Measurements from ENCODE around the gene MAGEA8.

Gene MAGEA8

DNA sequence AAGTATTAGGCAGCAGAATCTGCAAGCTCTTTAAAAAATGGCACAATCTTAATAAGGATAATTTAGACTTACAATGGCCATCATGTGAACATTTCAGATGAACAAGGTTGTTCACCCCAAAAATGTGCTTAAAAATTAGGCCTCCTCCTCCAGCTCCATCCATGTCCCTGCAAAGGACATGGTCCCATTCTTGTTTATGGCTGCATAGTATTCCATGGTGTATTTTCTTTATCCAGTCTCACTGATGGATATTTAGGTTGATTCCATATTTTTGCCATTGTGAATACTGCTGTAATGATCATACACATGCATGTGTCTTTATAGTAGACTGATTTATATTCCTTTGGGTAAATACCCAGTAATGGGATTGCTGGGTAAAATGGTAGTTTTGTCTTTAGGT lies 29.1 kb upstream of the MAGEA8 start:
- Histone ChIP-seq H3K27me3 (ENCODE audit: control insufficient read depth in 2 of 2, insufficient read depth in 2 of 2, low read length in 2 of 2) (no peaks in the 10 kb centered on the region), H3K9ac (ENCODE audit: low read depth in 1 of 2, low read length in 2 of 2) (no peak overlapping the region), H3K36me3 (ENCODE audit: control insufficient read depth in 2 of 2, insufficient read depth in 2 of 2, low read length in 2 of 2) (no peaks in the 10 kb centered on the region), H3K4me1 (ENCODE audit: control insufficient read depth in 2 of 2, insufficient read depth in 2 of 2, low read length in 2 of 2) (no peaks in the 10 kb centered on the region), H3K9me3 (ENCODE audit: control insufficient read depth in 2 of 2, low read length in 2 of 2) (no peaks in the 10 kb centered on the region), H3K4me3 (ENCODE audit: low read length in 2 of 2) (no peak overlapping the region), H3K27ac (ENCODE audit: low read depth in 2 of 2, low read length in 2 of 2) (no peak overlapping the region)

DNA sequence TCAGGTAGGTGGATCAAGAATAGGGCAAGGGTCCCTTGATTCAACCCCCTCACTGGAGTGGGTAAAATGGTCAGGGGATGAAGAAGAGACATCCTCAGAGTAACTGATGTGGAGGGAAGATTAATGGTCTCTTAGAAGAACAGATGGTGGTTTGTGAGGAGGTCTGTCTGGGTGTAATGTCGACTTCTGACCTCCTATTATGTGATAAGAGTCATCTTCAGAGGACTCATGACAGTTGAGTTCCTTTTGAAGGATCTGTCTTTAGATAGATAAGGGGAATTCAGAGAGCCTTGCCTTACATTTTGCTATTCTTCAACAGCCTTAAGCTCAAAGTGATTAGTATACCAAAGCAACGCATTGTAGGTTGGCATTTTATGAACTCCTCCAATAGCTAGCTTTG lies 27.1 kb upstream of the MAGEA8 start:
- H3K4me1 ChIP-seq (ENCODE audit: control insufficient read depth in 2 of 2, insufficient read depth in 2 of 2, low read length in 2 of 2): no peaks in the 10 kb centered on the region
- H3K9me3 ChIP-seq (ENCODE audit: control insufficient read depth in 2 of 2, low read length in 2 of 2): no peaks in the 10 kb centered on the region
- no peak overlapping the region for H3K27ac ChIP-seq (ENCODE audit: low read depth in 2 of 2, low read length in 2 of 2)
- H3K27me3 ChIP-seq (ENCODE audit: control insufficient read depth in 2 of 2, insufficient read depth in 2 of 2, low read length in 2 of 2): no peaks in the 10 kb centered on the region
- H3K9ac ChIP-seq (ENCODE audit: low read depth in 1 of 2, low read length in 2 of 2): no peak overlapping the region
- H3K36me3 ChIP-seq (ENCODE audit: control insufficient read depth in 2 of 2, insufficient read depth in 2 of 2, low read length in 2 of 2): no peaks in the 10 kb centered on the region
- no peak overlapping the region for H3K4me3 ChIP-seq (ENCODE audit: low read length in 2 of 2)

DNA sequence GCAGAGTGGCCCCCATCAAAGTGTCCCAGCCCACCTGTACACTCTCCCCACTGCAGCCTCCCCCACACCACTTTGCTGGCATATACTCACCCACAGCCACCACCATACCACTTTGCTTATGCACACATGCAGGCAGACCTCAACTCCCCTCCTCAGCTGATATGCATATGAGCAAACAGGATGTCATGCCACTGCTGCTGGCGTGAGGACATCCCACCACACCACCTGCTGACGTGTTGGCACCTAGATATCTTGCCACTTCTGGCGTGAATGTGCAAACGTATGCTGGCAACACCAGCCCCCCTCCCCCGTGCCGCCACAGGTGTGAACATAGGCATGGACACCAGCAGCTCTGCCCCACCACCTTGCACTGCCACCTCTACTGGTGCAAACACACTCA lies 22.4 kb upstream of the MAGEA8 start:
- H3K36me3 ChIP-seq (ENCODE audit: control insufficient read depth in 2 of 2, insufficient read depth in 2 of 2, low read length in 2 of 2): no peaks in the 10 kb centered on the region

DNA sequence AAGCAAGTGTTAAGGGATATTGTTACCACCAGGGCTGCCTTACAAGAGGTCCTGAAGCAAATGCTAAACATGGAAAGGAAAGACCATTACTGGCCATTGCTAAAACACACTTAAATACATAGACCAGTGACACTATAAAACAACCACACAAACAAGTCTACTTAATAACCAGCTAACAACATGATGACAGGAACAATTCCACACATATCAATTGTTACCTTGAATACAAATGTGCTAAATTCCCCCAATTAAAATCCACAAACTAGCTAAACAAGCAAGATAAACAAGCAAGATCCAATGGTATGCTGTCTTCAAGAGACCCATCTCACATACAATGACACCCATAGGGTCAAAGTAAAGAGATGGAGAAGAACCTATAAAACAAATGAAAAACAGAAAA lies 20.5 kb upstream of the MAGEA8 start:
- no peaks in the 10 kb centered on the region for H3K27me3 ChIP-seq (ENCODE audit: control insufficient read depth in 2 of 2, insufficient read depth in 2 of 2, low read length in 2 of 2)
- no peaks in the 10 kb centered on the region for H3K36me3 ChIP-seq (ENCODE audit: control insufficient read depth in 2 of 2, insufficient read depth in 2 of 2, low read length in 2 of 2)
- no peaks in the 10 kb centered on the region for H3K9me3 ChIP-seq (ENCODE audit: control insufficient read depth in 2 of 2, low read length in 2 of 2)
- no peaks in the 10 kb centered on the region for H3K4me1 ChIP-seq (ENCODE audit: control insufficient read depth in 2 of 2, insufficient read depth in 2 of 2, low read length in 2 of 2)
- no peak overlapping the region for H3K27ac ChIP-seq (ENCODE audit: low read depth in 2 of 2, low read length in 2 of 2)
- no peak overlapping the region for H3K9ac ChIP-seq (ENCODE audit: low read depth in 1 of 2, low read length in 2 of 2)
- H3K4me3 ChIP-seq (ENCODE audit: low read length in 2 of 2): no peak overlapping the region

More for the DNA sequence above, 22.4 kb upstream of the MAGEA8 start:
- Histone ChIP-seq H3K9me3 (ENCODE audit: control insufficient read depth in 2 of 2, low read length in 2 of 2) (no peaks in the 10 kb centered on the region), H3K4me1 (ENCODE audit: control insufficient read depth in 2 of 2, insufficient read depth in 2 of 2, low read length in 2 of 2) (no peaks in the 10 kb centered on the region), H3K9ac (ENCODE audit: low read depth in 1 of 2, low read length in 2 of 2) (no peak overlapping the region), H3K27ac (ENCODE audit: low read depth in 2 of 2, low read length in 2 of 2) (no peak overlapping the region), H3K27me3 (ENCODE audit: control insufficient read depth in 2 of 2, insufficient read depth in 2 of 2, low read length in 2 of 2) (no peaks in the 10 kb centered on the region), H3K4me3 (ENCODE audit: low read length in 2 of 2) (no peak overlapping the region)

DNA sequence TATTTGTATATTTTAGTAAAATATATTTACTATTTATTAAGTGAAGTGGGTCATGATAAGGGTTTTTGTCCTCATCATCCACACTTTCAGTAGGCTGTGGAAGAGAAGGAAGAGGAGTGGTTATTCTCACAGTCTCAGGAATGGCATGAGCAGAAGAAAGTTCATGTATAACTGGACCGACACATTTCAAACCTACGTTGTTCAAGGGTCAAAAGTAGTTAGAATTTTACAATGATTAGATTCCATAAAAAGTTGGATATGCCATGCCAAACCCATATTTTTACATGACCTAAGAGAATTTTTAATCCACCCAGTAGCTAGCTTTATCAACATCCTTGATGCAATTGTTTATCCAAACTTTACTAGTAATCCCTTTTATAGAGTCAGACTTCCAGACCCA lies 15.6 kb upstream of the MAGEA8 start:
- no peaks in the 10 kb centered on the region for H3K36me3 ChIP-seq (ENCODE audit: control insufficient read depth in 2 of 2, insufficient read depth in 2 of 2, low read length in 2 of 2)
- H3K9ac ChIP-seq (ENCODE audit: low read depth in 1 of 2, low read length in 2 of 2): no peak overlapping the region
- no peaks in the 10 kb centered on the region for H3K27me3 ChIP-seq (ENCODE audit: control insufficient read depth in 2 of 2, insufficient read depth in 2 of 2, low read length in 2 of 2)
- no peak overlapping the region for H3K4me3 ChIP-seq (ENCODE audit: low read length in 2 of 2)
- no peaks in the 10 kb centered on the region for H3K9me3 ChIP-seq (ENCODE audit: control insufficient read depth in 2 of 2, low read length in 2 of 2)
- H3K4me1 ChIP-seq (ENCODE audit: control insufficient read depth in 2 of 2, insufficient read depth in 2 of 2, low read length in 2 of 2): no peaks in the 10 kb centered on the region
- no peak overlapping the region for H3K27ac ChIP-seq (ENCODE audit: low read depth in 2 of 2, low read length in 2 of 2)

DNA sequence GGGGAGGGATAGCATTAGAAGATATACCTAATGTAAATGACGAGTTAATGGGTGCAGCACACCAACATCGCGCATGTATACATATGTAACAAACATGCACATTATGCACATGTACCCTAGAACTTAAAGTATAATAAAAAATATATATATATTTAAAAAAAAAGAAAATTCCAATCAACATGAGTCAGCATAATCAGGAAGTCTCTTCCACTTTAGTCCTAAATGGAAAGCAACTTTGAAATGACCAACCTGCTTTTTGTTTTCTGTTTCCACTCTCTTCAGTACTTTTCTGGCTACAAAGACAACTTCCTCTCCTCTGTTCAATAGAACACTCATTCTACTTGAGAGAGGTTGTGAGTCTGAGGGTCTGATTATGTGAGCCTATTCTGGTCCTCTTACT lies 13.5 kb upstream of the MAGEA8 start:
- no peaks in the 10 kb centered on the region for H3K27me3 ChIP-seq (ENCODE audit: control insufficient read depth in 2 of 2, insufficient read depth in 2 of 2, low read length in 2 of 2)
- no peaks in the 10 kb centered on the region for H3K9me3 ChIP-seq (ENCODE audit: control insufficient read depth in 2 of 2, low read length in 2 of 2)
- H3K4me1 ChIP-seq (ENCODE audit: control insufficient read depth in 2 of 2, insufficient read depth in 2 of 2, low read length in 2 of 2): no peaks in the 10 kb centered on the region
- no peaks in the 10 kb centered on the region for H3K36me3 ChIP-seq (ENCODE audit: control insufficient read depth in 2 of 2, insufficient read depth in 2 of 2, low read length in 2 of 2)
- no peak overlapping the region for H3K4me3 ChIP-seq (ENCODE audit: low read length in 2 of 2)
- no peak overlapping the region for H3K27ac ChIP-seq (ENCODE audit: low read depth in 2 of 2, low read length in 2 of 2)
- no peak overlapping the region for H3K9ac ChIP-seq (ENCODE audit: low read depth in 1 of 2, low read length in 2 of 2)

DNA sequence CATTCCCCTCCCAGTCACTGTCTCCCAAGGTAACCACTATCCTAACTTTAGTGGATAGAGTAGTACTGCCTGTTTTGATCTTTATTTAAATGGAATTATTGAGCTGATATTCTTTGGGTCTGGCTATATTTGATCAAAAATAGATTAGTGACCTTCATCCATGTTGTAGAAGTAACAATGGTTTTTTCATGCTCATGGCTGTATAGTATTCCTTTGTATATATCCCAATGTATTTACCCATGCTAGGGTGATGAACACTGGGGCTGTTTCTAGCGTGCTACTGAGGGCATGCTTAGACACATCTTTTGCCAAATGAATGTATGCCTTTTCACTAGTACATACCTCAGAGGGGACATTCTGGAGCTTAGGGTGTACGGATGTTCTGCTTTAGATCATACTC lies 10.1 kb upstream of the MAGEA8 start:
- Histone ChIP-seq H3K4me1 (ENCODE audit: control insufficient read depth in 2 of 2, insufficient read depth in 2 of 2, low read length in 2 of 2) (no peaks in the 10 kb centered on the region), H3K9ac (ENCODE audit: low read depth in 1 of 2, low read length in 2 of 2) (no peak overlapping the region), H3K9me3 (ENCODE audit: control insufficient read depth in 2 of 2, low read length in 2 of 2) (no peaks in the 10 kb centered on the region)

DNA sequence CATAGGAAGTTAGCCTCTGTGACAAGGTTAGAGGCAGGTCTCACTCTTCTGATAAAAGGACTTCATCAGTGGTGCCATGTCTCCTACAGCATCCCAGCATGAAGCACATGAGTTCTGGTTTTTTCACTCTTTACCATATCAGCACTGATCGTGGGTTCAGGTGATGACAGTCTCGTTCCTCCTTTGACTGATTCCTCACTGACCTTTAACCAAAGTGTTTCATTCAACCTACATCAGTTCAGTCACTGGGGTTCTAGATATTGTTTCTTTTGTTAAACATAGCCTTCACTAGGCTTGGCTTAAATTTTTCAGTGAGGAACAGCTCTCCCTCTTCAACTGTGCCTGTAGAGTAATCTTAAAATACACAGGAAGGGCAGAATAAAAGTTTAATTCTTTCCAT lies 9.6 kb upstream of the MAGEA8 start:
- peaks cover 0 to 2% of the 10 kb centered on the region in 2 donors for H3K27me3 ChIP-seq (ENCODE audit: control insufficient read depth in 2 of 2, insufficient read depth in 2 of 2, low read length in 2 of 2)
- no peak overlapping the region for H3K9ac ChIP-seq (ENCODE audit: low read depth in 1 of 2, low read length in 2 of 2)
- H3K4me3 ChIP-seq (ENCODE audit: low read length in 2 of 2): no peak overlapping the region
- no peaks in the 10 kb centered on the region for H3K4me1 ChIP-seq (ENCODE audit: control insufficient read depth in 2 of 2, insufficient read depth in 2 of 2, low read length in 2 of 2)
- no peaks in the 10 kb centered on the region for H3K9me3 ChIP-seq (ENCODE audit: control insufficient read depth in 2 of 2, low read length in 2 of 2)
- no peaks in the 10 kb centered on the region for H3K36me3 ChIP-seq (ENCODE audit: control insufficient read depth in 2 of 2, insufficient read depth in 2 of 2, low read length in 2 of 2)
- no peak overlapping the region for H3K27ac ChIP-seq (ENCODE audit: low read depth in 2 of 2, low read length in 2 of 2)

More for the DNA sequence above, 10.1 kb upstream of the MAGEA8 start:
- no peak overlapping the region for H3K27ac ChIP-seq (ENCODE audit: low read depth in 2 of 2, low read length in 2 of 2)
- no peaks in the 10 kb centered on the region for H3K36me3 ChIP-seq (ENCODE audit: control insufficient read depth in 2 of 2, insufficient read depth in 2 of 2, low read length in 2 of 2)
- H3K4me3 ChIP-seq (ENCODE audit: low read length in 2 of 2): no peak overlapping the region
- no peaks in the 10 kb centered on the region for H3K27me3 ChIP-seq (ENCODE audit: control insufficient read depth in 2 of 2, insufficient read depth in 2 of 2, low read length in 2 of 2)

DNA sequence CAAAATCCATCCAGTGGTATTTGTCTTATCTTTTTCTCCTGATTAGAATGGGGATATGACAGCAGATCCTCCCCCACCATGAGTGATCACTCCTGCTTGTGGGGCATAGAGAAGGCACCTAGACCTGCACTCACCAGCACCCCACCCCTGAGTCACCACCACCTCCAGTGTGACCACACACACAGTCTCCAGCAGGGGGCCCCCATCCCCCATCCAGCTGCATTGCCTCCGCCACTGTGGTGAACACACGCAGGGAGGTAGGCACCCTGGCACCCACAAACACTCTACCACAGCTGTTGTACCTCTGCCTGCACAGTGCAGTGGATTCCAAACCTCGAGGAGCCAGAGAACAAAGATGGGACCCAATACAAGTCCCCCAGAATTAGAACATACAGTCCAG lies 9.0 kb upstream of the MAGEA8 start:
- H3K36me3 ChIP-seq (ENCODE audit: control insufficient read depth in 2 of 2, insufficient read depth in 2 of 2, low read length in 2 of 2): no peaks in the 10 kb centered on the region
- H3K4me3 ChIP-seq (ENCODE audit: low read length in 2 of 2): no peak overlapping the region
- no peaks in the 10 kb centered on the region for H3K4me1 ChIP-seq (ENCODE audit: control insufficient read depth in 2 of 2, insufficient read depth in 2 of 2, low read length in 2 of 2)
- no peaks in the 10 kb centered on the region for H3K9me3 ChIP-seq (ENCODE audit: control insufficient read depth in 2 of 2, low read length in 2 of 2)
- peaks cover 0 to 2% of the 10 kb centered on the region in 2 donors for H3K27me3 ChIP-seq (ENCODE audit: control insufficient read depth in 2 of 2, insufficient read depth in 2 of 2, low read length in 2 of 2)
- H3K27ac ChIP-seq (ENCODE audit: low read depth in 2 of 2, low read length in 2 of 2): no peak overlapping the region
- no peak overlapping the region for H3K9ac ChIP-seq (ENCODE audit: low read depth in 1 of 2, low read length in 2 of 2)

DNA sequence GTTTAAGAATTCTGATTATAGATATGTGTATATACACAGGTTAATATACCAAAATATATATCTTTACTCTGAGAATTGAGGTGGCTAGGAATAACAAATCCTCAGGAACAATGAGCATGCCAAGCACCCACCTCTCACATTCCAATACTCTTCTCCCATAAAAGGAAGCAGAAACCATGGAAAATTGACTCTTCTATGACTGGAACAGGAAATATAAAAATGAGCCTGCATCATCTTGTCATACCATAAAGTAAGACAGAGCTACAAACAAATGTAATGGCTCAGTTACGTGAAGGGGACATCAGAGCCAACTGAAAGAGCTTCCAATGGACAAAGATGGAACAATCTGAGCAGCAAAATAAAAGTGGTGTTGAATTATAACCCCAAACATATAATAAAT lies 3.8 kb upstream of the MAGEA8 start:
- Histone ChIP-seq H3K4me1 (ENCODE audit: control insufficient read depth in 2 of 2, insufficient read depth in 2 of 2, low read length in 2 of 2) (no peaks in the 10 kb centered on the region), H3K36me3 (ENCODE audit: control insufficient read depth in 2 of 2, insufficient read depth in 2 of 2, low read length in 2 of 2) (no peaks in the 10 kb centered on the region), H3K4me3 (ENCODE audit: low read length in 2 of 2) (no peak overlapping the region), H3K27me3 (ENCODE audit: control insufficient read depth in 2 of 2, insufficient read depth in 2 of 2, low read length in 2 of 2) (peaks cover 0 to 2% of the 10 kb centered on the region in 2 donors), H3K9me3 (ENCODE audit: control insufficient read depth in 2 of 2, low read length in 2 of 2) (no peaks in the 10 kb centered on the region), H3K27ac (ENCODE audit: low read depth in 2 of 2, low read length in 2 of 2) (no peak overlapping the region), H3K9ac (ENCODE audit: low read depth in 1 of 2, low read length in 2 of 2) (no peak overlapping the region)

DNA sequence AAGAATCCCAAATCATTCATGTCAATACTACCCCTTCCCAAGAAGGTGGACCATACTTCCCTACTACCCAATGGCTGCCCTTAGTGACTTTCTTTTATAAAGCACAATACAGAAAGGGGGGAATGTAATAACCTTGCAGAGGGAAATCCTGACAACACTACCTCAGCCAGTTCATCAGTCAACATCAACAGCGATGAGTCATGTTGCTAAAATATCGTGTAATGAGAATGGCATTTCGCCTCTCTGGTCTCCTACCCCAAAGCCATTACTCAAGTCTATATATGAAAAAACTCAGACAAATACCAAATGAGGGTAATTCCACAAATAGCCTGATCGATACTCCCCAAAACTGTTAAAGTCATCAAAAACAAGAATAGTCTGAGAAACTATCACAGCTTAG lies 3.3 kb upstream of the MAGEA8 start:
- no peaks in the 10 kb centered on the region for H3K9me3 ChIP-seq (ENCODE audit: control insufficient read depth in 2 of 2, low read length in 2 of 2)
- H3K36me3 ChIP-seq (ENCODE audit: control insufficient read depth in 2 of 2, insufficient read depth in 2 of 2, low read length in 2 of 2): no peaks in the 10 kb centered on the region
- H3K27ac ChIP-seq (ENCODE audit: low read depth in 2 of 2, low read length in 2 of 2): no peak overlapping the region
- no peak overlapping the region for H3K4me3 ChIP-seq (ENCODE audit: low read length in 2 of 2)
- H3K27me3 ChIP-seq (ENCODE audit: control insufficient read depth in 2 of 2, insufficient read depth in 2 of 2, low read length in 2 of 2): peaks cover 0 to 2% of the 10 kb centered on the region in 2 donors
- H3K4me1 ChIP-seq (ENCODE audit: control insufficient read depth in 2 of 2, insufficient read depth in 2 of 2, low read length in 2 of 2): no peaks in the 10 kb centered on the region
- no peak overlapping the region for H3K9ac ChIP-seq (ENCODE audit: low read depth in 1 of 2, low read length in 2 of 2)
